H1 (cell line): ENCODE data around the gene GFY. TPM values are rescaled to one million over a fixed set of nuclear protein-coding genes. Genes with fewer than 3 reads are reported as not detected.
A peak's percentile ranks its signal among the peaks of the same experiment; 100 is the strongest.

Experiments used
- CTCF ChIA-PET: fragments of 300-600 bp; sonication (Branson Sonifier 250); formaldehyde crosslinking; loops from one replicate; lab custom pipeline; 2021; ENCODE audit not compliant: partially characterized antibody; lab: Charles Lee
- POLR2A ChIA-PET: fragments of 300-600 bp; sonication (Branson Sonifier 250); formaldehyde crosslinking; loops from one replicate; lab custom pipeline; 2021; ENCODE audit warnings: inconsistent platforms; ENCODE audit not compliant: partially characterized antibody; lab: Charles Lee
- DNase-seq, 2 experiments: peaks; one replicate each; pipeline versions ENCODE4 v3.0.0 to v3.0.0-alpha.2; 2010 to 2022; ENCODE audit warnings: low spot score in 2 of 2, low read depth in 1 of 2, mixed read lengths in 1 of 2
- FAIRE-seq: peaks from 2 replicates; lab custom pipeline; 2011; peaks lifted over from hg19 to GRCh38; lab: Jason Lieb, UNC
- H2AFZ ChIP-seq: 2 replicates; pipeline ENCODE4 v1.8.1; 2012; ENCODE audit warnings: low read length, inconsistent platforms
- H2AK5ac ChIP-seq: 2 replicates; pipeline ENCODE4 v1.6.1; 2013; ENCODE audit warnings: low read depth, low read length
- H2BK120ac ChIP-seq: replicated peaks from 2 replicates; pipeline ENCODE3; 2013; ENCODE audit warnings: low read depth, low read length, inconsistent platforms
- H2BK12ac ChIP-seq: 2 replicates; pipeline ENCODE4 v1.6.1; 2013; ENCODE audit warnings: low read depth, low read length
- H2BK15ac ChIP-seq: 2 replicates; pipeline ENCODE4 v1.6.1; 2013; ENCODE audit warnings: low read length
- H2BK20ac ChIP-seq: 2 replicates; pipeline ENCODE4 v1.6.1; 2013; ENCODE audit warnings: low read length
- H2BK5ac ChIP-seq: 2 replicates; pipeline ENCODE4 v1.6.1; 2013; ENCODE audit warnings: low read depth, low read length
- H3K14ac ChIP-seq: 2 replicates; pipeline ENCODE4 v1.6.1; 2013; ENCODE audit warnings: inconsistent platforms; ENCODE audit not compliant: insufficient read length
- H3K18ac ChIP-seq: 2 replicates; pipeline ENCODE4 v1.6.1; 2013; ENCODE audit warnings: low read length; ENCODE audit errors: extremely low read depth
- H3K23ac ChIP-seq: 2 replicates; pipeline ENCODE4 v1.6.1; 2013; ENCODE audit warnings: inconsistent platforms; ENCODE audit not compliant: insufficient read length
- H3K23me2 ChIP-seq: 2 replicates; pipeline ENCODE4 v1.6.1; 2013; ENCODE audit warnings: low read depth, low read length
- H3K27ac ChIP-seq: 2 replicates; pipeline ENCODE4 v1.6.1; 2011; ENCODE audit warnings: low read depth, low read length, inconsistent platforms
- H3K27me3 ChIP-seq, 4 experiments: replicated peaks in 1 of 4; 1 replicate in 1 of 4; 2 replicates in 3 of 4; pipeline versions ENCODE4 v1.6.1 to v1.8.1; 2011 to 2013; ENCODE audit warnings: low read length in 3 of 4, mild to moderate bottlenecking in 3 of 4, inconsistent platforms in 2 of 4, mixed read lengths in 2 of 4, moderate library complexity in 1 of 4; ENCODE audit not compliant: control insufficient read depth in 3 of 4, insufficient read depth in 3 of 4; ENCODE audit errors: extremely low read depth in 1 of 4
- H3K36me3 ChIP-seq, 4 experiments: 2 replicates each; pipeline versions ENCODE4 v1.6.1 to v1.8.1; 2011 to 2013; ENCODE audit warnings: mild to moderate bottlenecking in 4 of 4, low read length in 3 of 4, moderate library complexity in 2 of 4, control low read depth in 1 of 4, inconsistent platforms in 1 of 4; ENCODE audit not compliant: insufficient read depth in 4 of 4, control insufficient read depth in 2 of 4
- H3K4ac ChIP-seq: replicated peaks from 2 replicates; pipeline ENCODE3; 2013; ENCODE audit warnings: low read length, low read depth, mixed read lengths, inconsistent platforms; ENCODE audit not compliant: insufficient read length
- H3K4me1 ChIP-seq, 4 experiments: replicated peaks in 1 of 4; 1 replicate in 1 of 4; 2 replicates in 3 of 4; pipeline versions ENCODE4 v1.6.1 to v1.8.1; 2011 to 2013; ENCODE audit warnings: low read length in 3 of 4, inconsistent platforms in 2 of 4, mixed read lengths in 1 of 4; ENCODE audit not compliant: insufficient read depth in 4 of 4, control insufficient read depth in 3 of 4
- H3K4me2 ChIP-seq, 2 experiments: 2 replicates each; pipeline versions ENCODE4 v1.6.1 to v1.8.1; 2011 to 2013; ENCODE audit warnings: low read depth in 2 of 2, low read length in 2 of 2, control low read depth in 1 of 2, inconsistent platforms in 1 of 2, mild to moderate bottlenecking in 1 of 2; ENCODE audit not compliant: insufficient read depth in 1 of 2
- H3K4me3 ChIP-seq, 4 experiments: fragments of 200-600, 300-600 bp in 1 of 4; sonication (generic), shearing (Covaris generic), sonication (Bioruptor Twin) in 1 of 4; 2 replicates each; pipeline versions ENCODE4 v1.5.1 to v1.8.1; 2011 to 2016; ENCODE audit warnings: low read length in 4 of 4, low read depth in 3 of 4, control low read depth in 2 of 4, inconsistent platforms in 2 of 4, mild to moderate bottlenecking in 2 of 4, mixed read lengths in 1 of 4, moderate library complexity in 1 of 4; ENCODE audit not compliant: insufficient read depth in 2 of 4; ENCODE audit errors: extremely low read depth in 1 of 4
- H3K56ac ChIP-seq: replicated peaks from 2 replicates; pipeline ENCODE3; 2013; ENCODE audit warnings: low read depth, mild to moderate bottlenecking, mixed read lengths, low read length, inconsistent platforms; ENCODE audit not compliant: insufficient read length
- H3K79me1 ChIP-seq: 2 replicates; pipeline ENCODE4 v1.6.1; 2013; ENCODE audit warnings: low read depth, low read length, control low read depth
- H3K79me2 ChIP-seq, 2 experiments: 2 replicates each; pipeline versions ENCODE4 v1.6.1 to v1.8.1; 2012 to 2013; ENCODE audit warnings: low read length in 2 of 2, mild to moderate bottlenecking in 2 of 2, inconsistent platforms in 1 of 2; ENCODE audit not compliant: insufficient read depth in 2 of 2, control insufficient read depth in 1 of 2
- H3K9ac ChIP-seq, 4 experiments: replicated peaks in 1 of 4; 1 replicate in 1 of 4; 2 replicates in 3 of 4; pipeline versions ENCODE4 v1.6.1 to v1.8.1; 2011 to 2013; ENCODE audit warnings: low read depth in 3 of 4, low read length in 3 of 4, control low read depth in 2 of 4, mild to moderate bottlenecking in 2 of 4, moderate library complexity in 2 of 4, inconsistent platforms in 1 of 4; ENCODE audit errors: extremely low read depth in 1 of 4
- H3K9me3 ChIP-seq, 2 experiments: 2 replicates each; pipeline versions ENCODE4 v1.6.1 to v1.8.1; 2012 to 2013; ENCODE audit warnings: mild to moderate bottlenecking in 2 of 2, moderate library complexity in 2 of 2, control low read depth in 1 of 2, inconsistent platforms in 1 of 2, low read depth in 1 of 2, low read length in 1 of 2, mixed read lengths in 1 of 2; ENCODE audit not compliant: insufficient read depth in 2 of 2
- H4K20me1 ChIP-seq, 2 experiments: replicated peaks in 1 of 2; 2 replicates each; pipeline versions ENCODE3 to v1.8.1; 2011 to 2013; ENCODE audit warnings: inconsistent platforms in 2 of 2, low read length in 2 of 2, mild to moderate bottlenecking in 1 of 2; ENCODE audit not compliant: insufficient read depth in 2 of 2, control insufficient read depth in 1 of 2
- H4K5ac ChIP-seq: 2 replicates; pipeline ENCODE4 v1.6.1; 2013; ENCODE audit warnings: low read length, low read depth, mixed read lengths, inconsistent platforms; ENCODE audit not compliant: insufficient read length
- H4K8ac ChIP-seq: 2 replicates; pipeline ENCODE4 v1.8.0; 2013; ENCODE audit warnings: mild to moderate bottlenecking, moderate library complexity, low read length, inconsistent platforms; ENCODE audit not compliant: insufficient read depth; ENCODE audit errors: extremely low read depth
- H4K91ac ChIP-seq: replicated peaks from 2 replicates; pipeline ENCODE3; 2013; ENCODE audit warnings: low read length, mixed read lengths, inconsistent platforms; ENCODE audit not compliant: insufficient read length
- ASH2L ChIP-seq: fragments of 200-600, 300-600 bp; sonication (generic); IDR thresholded peaks from one replicate; pipeline ENCODE4 v1.7.1; 2017; ENCODE audit warnings: low read length
- HDAC2 ChIP-seq, 2 experiments: fragments of 300-600 bp in 1 of 2; sonication (generic) in 1 of 2; IDR thresholded peaks; 2 replicates each; pipeline ENCODE4 v1.6.1; 2011 to 2012; ENCODE audit warnings: low read depth in 2 of 2, low read length in 2 of 2, mild to moderate bottlenecking in 2 of 2, moderate library complexity in 2 of 2, borderline replicate concordance in 1 of 2, inconsistent platforms in 1 of 2
- KDM4A ChIP-seq: IDR thresholded peaks from one replicate; pipeline ENCODE4 v1.7.1; 2012; ENCODE audit warnings: low read depth, mild to moderate bottlenecking, moderate library complexity, low read length, inconsistent platforms; ENCODE audit not compliant: severe bottlenecking
- POLR2A ChIP-seq, 2 experiments: IDR thresholded peaks; 1 replicate in 1 of 2; 2 replicates in 1 of 2; pipeline ENCODE4 v1.6.1; 2011; ENCODE audit warnings: low read depth in 2 of 2, low read length in 2 of 2, mild to moderate bottlenecking in 2 of 2; ENCODE audit errors: control extremely low read depth in 1 of 2
- POLR2AphosphoS5 ChIP-seq: IDR thresholded peaks from 2 replicates; pipeline ENCODE4 v1.6.1; 2011; ENCODE audit warnings: low read depth, low read length
- RBBP5 ChIP-seq: IDR thresholded peaks from 2 replicates; pipeline ENCODE4 v1.7.1; 2012; ENCODE audit warnings: low read depth, mild to moderate bottlenecking, inconsistent platforms, low read length, moderate library complexity, borderline replicate concordance
- TAF1 ChIP-seq: IDR thresholded peaks from 2 replicates; pipeline ENCODE4 v1.6.1; 2011; ENCODE audit warnings: mild to moderate bottlenecking, low read depth, low read length
- ZNF274 ChIP-seq: IDR thresholded peaks from 2 replicates; pipeline ENCODE4 v1.7.0; 2012; ENCODE audit warnings: low read length, borderline replicate concordance; ENCODE audit errors: extremely low read depth
- WGBS, 2 experiments: shearing (Covaris generic) in 1 of 2; methylation state at CpG; one replicate each; pipeline versions ENCODE4 v1.1.6 to v1.1.7; 2013 to 2015; ENCODE audit warnings: low lambda C conversion rate in 2 of 2, mixed read lengths in 2 of 2, inconsistent platforms in 1 of 2, low coverage in 1 of 2, missing lambda C conversion rate in 1 of 2; ENCODE audit not compliant: insufficient replicate concordance in 2 of 2, insufficient coverage in 1 of 2, insufficient read length in 1 of 2; ENCODE audit errors: extremely low coverage in 1 of 2, missing lambda C conversion rate in 1 of 2; 5-methylcytosine and 5-hydroxymethylcytosine counted together
- polyA plus RNA-seq, 7 experiments: library from polyadenylated mRNA; depleted of rRNA in 3 of 7; stranded (reverse) in 5 of 7; unstranded in 2 of 7; fragments of >200 nt in 5 of 7; fragments of 200-250 nt in 2 of 7; gene quantifications; 1 replicate in 5 of 7; 2 replicates in 1 of 7; 4 replicates in 1 of 7; pipeline versions ENCODE4 v1.2.1 to v1.2.3, GENCODE V29; 2011 to 2013; ENCODE audit warnings: missing spikeins in 2 of 7, mixed read lengths in 2 of 7
- total RNA-seq: library from RNA; stranded (reverse); fragmentation: NEBNext Ultra II Directional; extraction: Animal tissue kit (Norgen Biotek cat#: 25700); gene quantifications from 2 replicates; pipeline ENCODE4 v1.2.1, GENCODE V29; 2021
- TF ChIP-seq, protein P1 (sequence below): IDR thresholded peaks from 2 replicates; pipeline ENCODE4 v1.6.1; 2012; ENCODE audit warnings: low read length, inconsistent platforms

The GFY gene
- total and polyA plus RNA-seq, 2 of the 8 experiments (the other 6 are each of a cell fraction or from before 2014, with no cell fraction given), result 0.68 to 0.93 TPM

DNA sequence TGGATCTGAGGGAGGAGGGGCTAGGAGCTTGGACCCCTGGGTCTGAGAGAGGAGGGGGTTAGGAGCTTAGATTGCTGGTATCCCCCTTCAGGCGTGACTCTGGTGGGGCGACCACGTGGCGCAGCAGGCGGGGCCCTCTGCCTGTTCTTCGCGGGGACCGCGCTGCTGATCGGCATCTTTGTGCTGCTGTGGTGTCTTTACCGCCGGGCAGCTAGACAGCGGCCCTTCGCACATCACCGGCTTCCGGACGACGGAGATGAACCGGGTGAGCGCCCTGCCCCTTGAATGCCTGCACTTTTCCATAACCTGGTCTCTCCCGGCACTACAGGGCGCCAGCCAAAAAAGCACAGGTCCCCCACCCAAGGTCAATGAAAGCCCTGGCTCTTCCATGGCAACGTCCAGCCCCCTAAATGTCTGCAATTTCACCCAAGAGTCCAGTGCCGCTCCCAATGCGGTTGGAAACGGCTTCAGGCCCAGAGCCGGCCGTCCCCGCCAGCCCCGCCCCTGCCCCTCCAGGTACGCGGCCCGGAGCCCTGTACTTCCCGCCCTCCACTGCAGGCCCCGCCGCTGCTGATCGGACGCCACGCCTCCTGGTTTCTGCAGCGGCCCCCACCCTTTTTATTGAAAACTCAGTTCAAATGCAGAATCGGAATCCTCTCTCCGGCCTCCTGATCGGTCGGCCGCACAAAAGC lies 2.8 kb downstream of the GFY start:
- H3K36me3 ChIP-seq, result no peaks in the 10 kb centered on the region
- H3K27me3 ChIP-seq, result peaks cover 11 to 55% (median 51%) of the 10 kb centered on the region in 4 experiments
- H2BK120ac ChIP-seq, result no peak overlapping the region
- H4K20me1 ChIP-seq, result no peaks in the 10 kb centered on the region
- peak overlapping the region; percentile 78; the same call in 1 of the 2 replicates for H2BK5ac ChIP-seq
- peak overlapping the region; percentile 89 for H4K8ac ChIP-seq
- peak overlapping the region; percentile 73 for H3K56ac ChIP-seq
- peak overlapping the region; percentile 78 for H4K5ac ChIP-seq
- H2BK12ac ChIP-seq, result peak overlapping the region; percentile 60; the same call in 1 of the 2 replicates
- H3K9me3 ChIP-seq, result peaks cover 0 to 2% of the 10 kb centered on the region in 2 experiments; a peak in 1 of 4 replicates
- peaks cover 4 to 39% (median 22%) of the 10 kb centered on the region in 4 experiments for H3K4me1 ChIP-seq
- no peak overlapping the region for H3K23ac ChIP-seq
- no peak overlapping the region for H2BK20ac ChIP-seq
- H3K79me1 ChIP-seq, result no peaks in the 10 kb centered on the region
- peak overlapping the region; percentile 92 for H4K91ac ChIP-seq
- H3K4me3 ChIP-seq, result peak overlapping the region; percentile 49 to 71 (median 54)
- ChIA-PET POLR2A (interaction anchor here (0.8 to 5.0 kb wide), 8 partner anchors 8 to 65 kb away, joined by 3 to 21 read pairs (median 4); partner anchors contain the start of gene TEAD2), CTCF (interaction anchor here (0.8 to 5.2 kb wide), 7 partner anchors 8 to 127 kb away, joined by 4 to 49 read pairs (median 5); partner anchors contain the start of gene SLC17A7)
- H3K23me2 ChIP-seq, result peaks cover 25% of the 10 kb centered on the region
- no peak overlapping the region for H3K14ac ChIP-seq
- peak overlapping the region; percentile 26; the same call in 1 of the 2 replicates for H3K27ac ChIP-seq
- peak overlapping the region in 3 of 4 experiments; percentile 41 to 59 (median 54); a peak in 4 of 7 replicates for H3K9ac ChIP-seq
- peak overlapping the region; percentile 87 for H3K4ac ChIP-seq
- H2AK5ac ChIP-seq, result 0 out of 2 replicates have a peak overlapping the region, but pooled peaks have one; percentile 53
- peak overlapping the region; percentile 67 for H2AFZ ChIP-seq
- DNase-seq, result peak in 1 of 2 experiments; percentile 87
- FAIRE-seq, result no peak
- 3% methylated on average over 39 of the region's 45 CpGs; no CpG with 5 or more reads in 1 of the 2 experiments for WGBS, 2 experiments
- H3K79me2 ChIP-seq, result no peaks in the 10 kb centered on the region
- peak overlapping the region; percentile 87 for H3K18ac ChIP-seq
- H2BK15ac ChIP-seq, result peak overlapping the region; percentile 95; the same call in 1 of the 2 replicates
- H3K4me2 ChIP-seq, result peak overlapping the region; percentile 92 to 97
- TF ChIP-seq KDM4A (peak; percentile 22), RBBP5 (peak; percentile 38; the same call in 1 of the 2 replicates), POLR2AphosphoS5 (no peak), ZNF274 (no peak), POLR2A (IDR thresholded peaks at IDR 0.05; ENCODE audit: control extremely low read depth in 1 of 2, low read depth in 2 of 2, low read length in 2 of 2) (peak in 1 of 2 experiments; percentile 32; a peak in 1 of 3 replicates), ASH2L (peak; percentile 42), HDAC2 (IDR thresholded peaks at IDR 0.05; ENCODE audit: borderline replicate concordance in 1 of 2, low read depth in 2 of 2, low read length in 2 of 2) (no peak), TAF1 (0 out of 2 replicates have a peak, but pooled peaks have one; percentile 23)
- TF ChIP-seq, protein P1, sequence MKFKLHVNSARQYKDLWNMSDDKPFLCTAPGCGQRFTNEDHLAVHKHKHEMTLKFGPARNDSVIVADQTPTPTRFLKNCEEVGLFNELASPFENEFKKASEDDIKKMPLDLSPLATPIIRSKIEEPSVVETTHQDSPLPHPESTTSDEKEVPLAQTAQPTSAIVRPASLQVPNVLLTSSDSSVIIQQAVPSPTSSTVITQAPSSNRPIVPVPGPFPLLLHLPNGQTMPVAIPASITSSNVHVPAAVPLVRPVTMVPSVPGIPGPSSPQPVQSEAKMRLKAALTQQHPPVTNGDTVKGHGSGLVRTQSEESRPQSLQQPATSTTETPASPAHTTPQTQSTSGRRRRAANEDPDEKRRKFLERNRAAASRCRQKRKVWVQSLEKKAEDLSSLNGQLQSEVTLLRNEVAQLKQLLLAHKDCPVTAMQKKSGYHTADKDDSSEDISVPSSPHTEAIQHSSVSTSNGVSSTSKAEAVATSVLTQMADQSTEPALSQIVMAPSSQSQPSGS, result no peak
